ENCODE measurements around the gene CD22. TPM values are rescaled to one million over a fixed set of nuclear protein-coding genes. Genes with fewer than 3 reads are reported as not detected.

The CD22 gene
- polyA plus RNA-seq, 1 donor (not counting 4 experiments of a cell fraction or from before 2014, with no cell fraction given) = 0.26 TPM

DNA sequence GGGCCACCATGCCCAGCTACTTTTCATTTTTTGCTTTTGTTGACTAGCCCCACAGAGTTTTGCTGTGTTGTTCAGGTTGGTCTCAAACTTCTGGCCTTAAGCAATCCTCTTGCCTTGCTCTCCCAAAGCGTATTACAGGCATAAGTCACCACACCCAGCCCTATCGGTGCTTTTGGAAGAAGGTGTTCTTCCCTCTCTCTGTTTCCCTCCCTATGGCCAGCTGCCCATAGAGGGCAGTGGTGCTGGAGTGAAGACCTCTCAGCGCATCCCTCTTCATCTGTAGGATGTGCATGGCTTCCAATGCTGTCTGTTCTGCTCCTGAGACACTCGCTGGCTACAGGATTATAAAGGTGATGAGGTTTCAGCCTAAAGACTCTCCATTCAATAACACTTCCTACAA is 1.3 kb upstream of the CD22 start:
- H3K4me1 ChIP-seq (ENCODE audit: control insufficient read depth, extremely low read depth, insufficient read depth, low read length) = no peaks in the 10 kb centered on the region
- no peak overlapping the region for H3K27ac ChIP-seq (ENCODE audit: control insufficient read depth, insufficient read depth, low read length)
- H3K4me2 ChIP-seq (ENCODE audit: control insufficient read depth, extremely low read depth, insufficient read depth, low read depth, low read length) = no peak overlapping the region
- peaks cover 3% of the 10 kb centered on the region for H3K27me3 ChIP-seq (ENCODE audit: control insufficient read depth, extremely low read depth, insufficient read depth, low read length)
- no peaks in the 10 kb centered on the region for H3K79me2 ChIP-seq (ENCODE audit: control insufficient read depth, insufficient read depth, low read length)
- no peak overlapping the region for H3K9ac ChIP-seq (ENCODE audit: control insufficient read depth, extremely low read depth, insufficient read depth, low read length)
- H2AFZ ChIP-seq (ENCODE audit: control insufficient read depth, low read length) = no peak overlapping the region
- TF ChIP-seq CTCF (optimal IDR thresholded peaks at IDR 0.05 in 1 of 3, IDR thresholded peaks at IDR 0.05 in 1 of 3, conservative IDR thresholded peaks at IDR 0.05 in 1 of 3; ENCODE audit: extremely low read depth in 1 of 3, insufficient read depth in 2 of 3, low read length in 3 of 3) (peak; percentile 15 to 52 (median 30)), EZH2 (IDR thresholded peaks at IDR 0.05; ENCODE audit: low read length) (no peak)
- no peaks in the 10 kb centered on the region for H4K20me1 ChIP-seq (ENCODE audit: control insufficient read depth, extremely low read depth, insufficient read depth, low read length)
- no peaks in the 10 kb centered on the region for H3K36me3 ChIP-seq (ENCODE audit: control insufficient read depth in 2 of 2, extremely low read depth in 1 of 2, insufficient read depth in 2 of 2, low read length in 2 of 2)
- no peaks in the 10 kb centered on the region for H3K9me3 ChIP-seq (ENCODE audit: control insufficient read depth, low read depth, low read length)
- no peak for FAIRE-seq
- no peaks in the 10 kb centered on the region for H3K9me1 ChIP-seq (ENCODE audit: control insufficient read depth, extremely low read depth, insufficient read depth, low read length)
- no peak overlapping the region for H3K4me3 ChIP-seq (ENCODE audit: control insufficient read depth in 2 of 3, extremely low read depth in 1 of 3, insufficient read depth in 2 of 3, low read depth in 1 of 3, low read length in 3 of 3)
- dilution Hi-C loops (cut with MboI; ENCODE audit: extremely low pct_ligation_motif_present, low sequenced_read_pairs) = no loop called here
- DNase-seq (ENCODE audit: low read depth, low spot score) = no peak

DNA sequence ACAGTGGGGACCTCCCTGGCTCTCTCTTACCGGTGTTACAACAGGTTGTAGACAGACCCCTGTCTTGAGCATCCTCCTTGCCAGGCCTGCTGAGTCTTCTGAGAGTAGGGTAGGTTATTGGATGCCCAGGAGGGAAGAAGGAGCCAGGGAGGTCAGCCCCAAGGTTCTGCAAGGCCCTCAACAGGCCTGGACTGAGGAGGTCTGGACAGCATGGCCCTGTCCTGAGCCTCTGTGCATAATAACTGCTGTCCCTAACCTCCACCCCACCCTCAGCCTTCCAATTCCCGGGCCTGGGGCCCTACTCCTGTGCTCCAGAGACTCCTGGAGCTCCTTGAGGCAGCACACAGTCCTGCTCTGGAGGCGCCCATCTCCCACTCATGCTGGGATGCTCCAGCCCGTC is 336 bp downstream of the CD22 start:
- no peak overlapping the region for H3K4me3 ChIP-seq (ENCODE audit: control insufficient read depth in 2 of 3, extremely low read depth in 1 of 3, insufficient read depth in 2 of 3, low read depth in 1 of 3, low read length in 3 of 3)
- FAIRE-seq = no peak
- no peak overlapping the region for H2AFZ ChIP-seq (ENCODE audit: control insufficient read depth, low read length)

More for the DNA sequence above, 336 bp downstream of the CD22 start:
- no peak for DNase-seq (ENCODE audit: low read depth, low spot score)
- H3K4me1 ChIP-seq (ENCODE audit: control insufficient read depth, extremely low read depth, insufficient read depth, low read length) = no peaks in the 10 kb centered on the region
- H3K9me1 ChIP-seq (ENCODE audit: control insufficient read depth, extremely low read depth, insufficient read depth, low read length) = no peaks in the 10 kb centered on the region
- dilution Hi-C loops (cut with MboI; ENCODE audit: extremely low pct_ligation_motif_present, low sequenced_read_pairs) = no loop called here
- H4K20me1 ChIP-seq (ENCODE audit: control insufficient read depth, extremely low read depth, insufficient read depth, low read length) = no peaks in the 10 kb centered on the region
- H3K36me3 ChIP-seq (ENCODE audit: control insufficient read depth in 2 of 2, extremely low read depth in 1 of 2, insufficient read depth in 2 of 2, low read length in 2 of 2) = no peaks in the 10 kb centered on the region
- no peaks in the 10 kb centered on the region for H3K9me3 ChIP-seq (ENCODE audit: control insufficient read depth, low read depth, low read length)
- no peak overlapping the region for H3K27ac ChIP-seq (ENCODE audit: control insufficient read depth, insufficient read depth, low read length)
- no peak overlapping the region for H3K4me2 ChIP-seq (ENCODE audit: control insufficient read depth, extremely low read depth, insufficient read depth, low read depth, low read length)
- no peak overlapping the region for H3K9ac ChIP-seq (ENCODE audit: control insufficient read depth, extremely low read depth, insufficient read depth, low read length)
- TF ChIP-seq EZH2 (IDR thresholded peaks at IDR 0.05; ENCODE audit: low read length) (no peak), CTCF (optimal IDR thresholded peaks at IDR 0.05 in 1 of 3, IDR thresholded peaks at IDR 0.05 in 1 of 3, conservative IDR thresholded peaks at IDR 0.05 in 1 of 3; ENCODE audit: extremely low read depth in 1 of 3, insufficient read depth in 2 of 3, low read length in 3 of 3) (no peak)
- peaks cover 5% of the 10 kb centered on the region for H3K27me3 ChIP-seq (ENCODE audit: control insufficient read depth, extremely low read depth, insufficient read depth, low read length)
- H3K79me2 ChIP-seq (ENCODE audit: control insufficient read depth, insufficient read depth, low read length) = no peaks in the 10 kb centered on the region

Measured in keratinocyte (primary cell).